CD1c-positive myeloid dendritic cell (primary cell): ENCODE data around the gene CFL1.

ENCODE experiments used
- DNase-seq: peaks from one replicate; pipeline ENCODE4 v3.0.0-alpha.2; 2016; ENCODE audit errors: extremely low spot score

CFL1 gene

DNA sequence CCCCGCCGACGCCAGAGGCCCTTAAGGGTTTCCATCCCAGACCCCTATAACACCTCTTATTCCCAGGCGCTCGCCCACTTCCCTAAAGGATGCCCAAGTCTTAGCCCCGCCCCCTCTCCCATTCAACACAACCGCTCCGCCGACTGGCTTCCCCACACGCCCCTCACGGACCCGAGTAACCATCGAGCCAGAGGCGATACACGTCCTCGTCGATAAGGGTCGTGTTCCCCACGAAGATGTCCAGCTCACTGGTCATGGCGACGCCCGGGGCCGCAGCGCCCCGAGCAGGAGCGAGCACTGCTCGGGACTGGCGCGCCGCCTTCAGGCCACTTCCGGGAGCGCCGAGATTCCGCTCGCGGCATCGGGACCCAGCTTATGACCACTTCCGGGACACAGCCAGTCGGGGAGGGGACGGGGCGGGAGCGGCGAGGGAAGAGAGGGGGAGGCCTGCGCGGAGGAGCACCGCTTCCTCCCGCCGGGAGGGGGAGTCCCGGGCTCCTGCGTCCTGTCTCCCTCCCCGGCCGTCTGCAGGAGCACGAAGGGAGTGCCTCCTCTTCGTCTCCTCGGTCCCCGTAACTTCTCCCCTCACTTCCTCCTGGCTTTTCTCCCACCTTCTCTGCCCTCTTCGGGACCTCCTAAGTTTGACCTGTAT is 30.3 kb upstream of the CFL1 start, which contains the start of gene FIBP:
FIBP (minus strand) TSS at position 309 of the 652 bp plus-strand sequence; CDS start at position 256, 53 bp downstream.
- DNase-seq = peak; percentile 98

DNA sequence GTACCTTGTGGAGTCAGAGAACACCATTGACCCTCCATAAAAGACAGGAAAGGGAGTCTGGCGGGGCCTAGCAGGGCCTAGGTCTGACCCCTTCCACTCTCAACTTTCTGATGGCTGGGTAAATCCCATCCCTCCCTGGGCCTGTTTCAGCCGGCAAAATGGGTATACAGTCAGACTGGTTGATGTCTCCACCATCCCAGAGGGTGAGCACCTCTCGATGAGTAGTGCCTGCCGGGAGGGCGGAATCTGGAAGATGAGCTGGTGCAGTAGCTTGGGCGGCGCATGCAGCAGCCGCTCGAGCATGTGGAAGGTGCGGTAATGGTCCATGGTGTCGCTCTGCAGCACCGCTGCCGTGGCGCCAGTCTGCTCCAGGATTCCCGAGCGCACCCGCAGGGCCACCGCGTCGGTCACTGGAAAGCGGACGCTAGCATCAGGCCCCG is 29.8 kb upstream of the CFL1 start:
- no peak for DNase-seq

DNA sequence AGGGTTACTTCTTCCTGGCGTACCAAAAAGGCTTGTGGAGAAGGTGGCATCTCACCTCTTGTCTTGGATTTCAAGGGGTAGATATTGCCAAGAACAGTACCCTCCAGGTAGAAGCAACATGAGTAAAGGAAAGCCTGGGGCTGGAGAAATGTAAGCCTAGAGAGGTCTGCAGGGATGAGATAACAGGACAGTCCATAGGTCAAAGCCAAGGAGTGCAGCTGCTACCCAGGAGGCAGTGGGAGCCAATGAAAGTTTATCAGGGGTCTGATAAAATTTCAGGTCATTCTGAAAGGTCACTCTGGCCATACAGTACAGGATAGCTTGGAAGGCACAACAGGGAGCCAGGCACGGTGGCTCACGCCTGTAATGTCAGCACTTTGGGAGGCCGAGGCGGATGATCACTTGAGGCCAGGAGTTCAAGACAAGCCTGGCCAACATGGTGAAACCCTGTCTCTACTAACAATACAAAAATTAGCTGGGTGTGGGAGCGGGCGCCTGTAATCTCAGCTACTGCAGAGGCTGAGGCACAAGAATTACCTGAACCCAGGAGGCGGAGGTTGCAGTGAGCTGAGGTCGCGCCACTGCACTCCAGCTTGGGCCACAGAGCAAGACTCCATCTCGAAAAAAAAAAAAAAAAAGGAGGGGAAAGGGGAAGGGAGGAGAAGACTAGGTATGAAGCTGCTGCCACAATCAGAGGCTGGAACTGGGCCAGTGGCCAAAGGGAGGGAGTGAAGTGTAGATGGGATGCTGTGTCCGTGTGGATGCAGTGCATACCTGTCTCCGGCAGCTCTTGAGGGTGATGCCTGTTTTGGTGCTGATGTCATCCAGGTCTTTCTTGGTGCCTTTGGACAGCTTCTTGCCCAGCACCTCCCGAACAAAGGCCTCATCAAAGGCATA is 29.1 kb upstream of the CFL1 start:
- DNase-seq = no peak

DNA sequence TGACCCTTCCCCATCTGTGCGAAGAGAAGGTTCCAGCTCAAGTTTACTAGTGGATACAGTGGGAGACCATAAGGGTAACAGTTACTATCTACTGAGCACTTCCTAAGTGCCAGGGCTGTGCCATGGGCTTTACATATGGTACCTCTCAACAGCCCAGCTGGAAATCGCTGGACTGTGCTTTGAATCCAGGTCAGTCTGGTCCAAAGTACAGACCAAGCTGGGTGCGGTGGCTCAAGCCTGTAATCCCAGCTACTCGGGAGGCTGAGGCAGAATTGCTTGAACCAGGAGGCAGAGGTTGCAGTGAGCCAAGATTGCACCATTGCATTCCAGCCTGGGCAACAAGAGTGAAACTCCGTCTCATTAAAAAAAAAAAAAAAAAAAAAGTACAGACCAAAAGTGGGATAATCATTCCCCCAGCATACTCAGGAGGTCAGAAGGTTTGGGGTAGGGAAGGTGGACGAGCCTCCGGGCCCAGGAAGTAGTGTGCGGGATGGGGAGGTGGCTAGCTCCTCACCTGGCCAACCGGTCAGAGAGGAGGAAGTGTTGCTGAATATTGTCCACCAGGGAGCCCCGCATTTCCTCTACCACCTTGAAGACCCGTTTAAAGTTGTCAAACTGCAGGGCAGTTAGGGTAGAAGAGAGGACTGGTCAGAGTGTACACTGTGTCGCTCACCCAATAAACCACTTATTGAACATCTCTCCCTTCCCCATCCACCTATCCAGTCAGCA is 28.0 kb upstream of the CFL1 start:
- no peak for DNase-seq

DNA sequence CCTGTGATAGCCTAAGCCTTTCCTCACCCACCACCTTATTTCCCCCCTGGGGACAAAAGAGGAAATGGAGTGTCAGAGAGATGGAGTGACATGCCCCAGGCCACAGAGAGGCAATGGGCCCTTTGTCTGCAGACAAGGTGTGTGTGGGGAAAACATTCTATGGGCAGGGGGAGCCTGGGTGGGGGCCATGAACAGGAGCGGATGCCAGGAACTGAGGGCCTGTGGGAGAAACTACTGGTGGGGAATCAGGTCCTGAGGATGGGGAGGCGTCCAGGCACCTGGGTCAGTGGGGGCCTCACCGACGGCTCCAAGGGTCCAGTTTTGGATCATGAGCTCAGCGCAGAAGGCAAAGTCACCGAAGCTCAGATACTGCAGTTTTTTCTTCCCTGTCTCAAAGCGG is 27.3 kb upstream of the CFL1 start:
- no peak for DNase-seq

DNA sequence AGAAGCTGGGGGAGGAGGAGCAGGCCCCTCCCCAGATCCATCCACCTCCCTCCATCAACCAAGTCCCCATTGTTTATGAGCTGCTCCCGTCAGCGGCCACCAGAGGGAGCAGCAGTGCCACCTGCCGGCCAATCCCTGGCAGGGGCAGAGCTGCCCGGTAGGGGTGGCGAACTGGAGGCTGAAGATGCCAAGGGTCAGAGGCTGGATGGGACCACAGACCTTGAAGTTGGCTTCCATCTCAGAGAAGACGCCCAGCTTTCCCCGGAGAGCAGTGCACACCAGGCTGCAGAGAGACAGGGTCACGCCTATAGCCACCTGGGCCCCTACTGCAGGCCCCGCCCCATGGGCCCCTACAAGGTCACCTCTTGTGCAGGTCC is 26.7 kb upstream of the CFL1 start:
- DNase-seq = peak; percentile 89

DNA sequence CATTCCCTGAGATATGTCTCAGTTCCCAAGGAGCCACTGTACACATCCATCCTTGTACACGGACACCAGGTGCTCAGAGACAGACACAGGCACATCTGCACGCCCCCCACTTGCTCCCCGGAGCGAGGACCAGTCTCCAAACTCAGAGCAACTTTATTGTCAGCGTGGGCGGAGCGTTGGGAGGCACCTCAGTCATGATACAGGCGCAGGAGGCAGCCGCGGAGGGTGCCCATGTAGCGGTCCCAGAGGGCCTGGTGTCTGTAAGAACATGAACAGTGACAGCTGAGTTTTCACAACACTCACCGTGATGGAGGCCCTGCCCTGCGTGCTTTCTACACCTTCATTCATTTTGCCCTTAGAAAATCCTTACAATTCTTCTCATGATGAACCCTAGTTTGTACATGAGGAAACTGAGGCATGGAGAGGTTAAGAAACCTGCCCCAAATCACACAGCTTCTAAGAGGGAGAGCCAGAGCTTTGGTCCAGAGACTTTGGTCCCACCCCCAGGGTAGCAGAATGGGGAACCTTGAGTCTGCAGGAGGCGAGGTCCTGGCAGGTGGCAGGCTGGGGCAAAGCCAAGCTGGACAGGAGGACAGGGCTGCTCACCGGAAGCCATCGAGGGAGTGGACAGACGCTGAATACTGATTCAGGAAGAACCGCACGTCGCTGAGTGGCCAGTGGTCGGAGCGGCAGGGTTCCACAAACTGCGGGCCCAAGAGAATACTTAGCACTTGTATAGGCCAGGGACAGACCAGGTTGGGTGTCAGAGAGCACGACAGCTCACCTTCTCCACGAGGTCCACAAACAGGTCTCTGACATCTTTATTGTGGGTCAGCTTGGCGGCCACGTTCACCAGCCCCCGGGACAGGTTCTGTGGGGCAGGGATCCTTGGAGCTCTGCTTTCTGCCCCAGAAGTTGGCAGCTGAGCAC is 26.1 kb upstream of the CFL1 start:
- DNase-seq = no peak

DNA sequence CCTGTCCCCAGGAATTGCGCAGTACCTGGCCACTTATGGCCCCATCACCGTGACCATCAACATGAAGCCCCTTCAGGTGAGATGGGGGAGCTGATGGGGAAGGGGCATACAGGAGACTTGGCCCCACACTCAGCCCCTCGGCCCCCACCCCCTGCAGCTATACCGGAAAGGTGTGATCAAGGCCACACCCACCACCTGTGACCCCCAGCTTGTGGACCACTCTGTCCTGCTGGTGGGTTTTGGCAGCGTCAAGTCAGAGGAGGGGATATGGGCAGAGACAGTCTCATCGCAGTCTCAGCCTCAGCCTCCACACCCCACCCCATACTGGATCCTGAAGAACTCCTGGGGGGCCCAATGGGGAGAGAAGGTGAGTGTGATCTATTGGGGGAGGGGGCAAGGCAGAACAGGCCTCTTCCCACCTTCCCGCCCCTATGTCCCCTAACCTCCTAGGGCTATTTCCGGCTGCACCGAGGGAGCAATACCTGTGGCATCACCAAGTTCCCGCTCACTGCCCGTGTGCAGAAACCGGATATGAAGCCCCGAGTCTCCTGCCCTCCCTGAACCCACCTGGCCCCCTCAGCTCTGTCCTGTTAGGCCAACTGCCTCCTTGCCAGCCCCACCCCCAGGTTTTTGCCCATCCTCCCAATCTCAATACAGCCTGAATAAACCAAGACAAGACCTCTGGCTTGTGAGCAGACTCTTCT is 25.2 kb upstream of the CFL1 start:
- no peak for DNase-seq

DNA sequence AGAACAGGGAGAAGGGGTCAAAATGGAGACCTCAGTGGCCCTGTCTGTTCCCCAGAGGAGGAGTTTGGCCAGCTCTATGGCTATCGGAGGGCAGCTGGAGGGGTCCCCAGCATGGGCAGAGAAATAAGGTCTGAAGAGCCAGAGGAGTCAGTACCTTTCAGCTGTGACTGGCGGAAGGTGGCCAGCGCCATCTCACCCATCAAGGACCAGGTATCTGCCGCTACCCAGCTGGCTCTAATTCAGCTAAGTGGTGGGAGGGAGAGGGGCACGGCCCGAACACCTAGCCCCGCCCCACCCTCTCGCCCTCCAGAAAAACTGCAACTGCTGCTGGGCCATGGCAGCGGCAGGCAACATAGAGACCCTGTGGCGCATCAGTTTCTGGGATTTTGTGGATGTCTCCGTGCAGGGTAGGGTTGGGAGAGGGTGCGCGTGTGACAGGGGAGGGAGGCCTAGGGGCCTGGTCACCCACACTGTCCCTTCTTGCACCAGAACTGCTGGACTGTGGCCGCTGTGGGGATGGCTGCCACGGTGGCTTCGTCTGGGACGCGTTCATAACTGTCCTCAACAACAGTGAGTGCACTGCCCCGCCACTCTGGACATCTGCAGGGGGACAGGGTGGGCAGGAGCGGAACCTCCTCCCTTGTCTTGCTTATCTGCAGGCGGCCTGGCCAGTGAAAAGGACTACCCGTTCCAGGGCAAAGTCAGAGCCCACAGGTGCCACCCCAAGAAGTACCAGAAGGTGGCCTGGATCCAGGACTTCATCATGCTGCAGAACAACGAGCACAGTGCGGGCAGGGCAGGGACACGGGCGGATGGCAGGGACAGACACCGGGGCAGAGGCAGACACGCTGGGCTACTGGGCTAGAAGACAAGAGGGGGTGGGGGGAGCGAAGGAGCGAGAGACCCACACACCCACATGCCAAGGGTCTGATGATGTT is 24.4 kb upstream of the CFL1 start:
- DNase-seq = no peak

DNA sequence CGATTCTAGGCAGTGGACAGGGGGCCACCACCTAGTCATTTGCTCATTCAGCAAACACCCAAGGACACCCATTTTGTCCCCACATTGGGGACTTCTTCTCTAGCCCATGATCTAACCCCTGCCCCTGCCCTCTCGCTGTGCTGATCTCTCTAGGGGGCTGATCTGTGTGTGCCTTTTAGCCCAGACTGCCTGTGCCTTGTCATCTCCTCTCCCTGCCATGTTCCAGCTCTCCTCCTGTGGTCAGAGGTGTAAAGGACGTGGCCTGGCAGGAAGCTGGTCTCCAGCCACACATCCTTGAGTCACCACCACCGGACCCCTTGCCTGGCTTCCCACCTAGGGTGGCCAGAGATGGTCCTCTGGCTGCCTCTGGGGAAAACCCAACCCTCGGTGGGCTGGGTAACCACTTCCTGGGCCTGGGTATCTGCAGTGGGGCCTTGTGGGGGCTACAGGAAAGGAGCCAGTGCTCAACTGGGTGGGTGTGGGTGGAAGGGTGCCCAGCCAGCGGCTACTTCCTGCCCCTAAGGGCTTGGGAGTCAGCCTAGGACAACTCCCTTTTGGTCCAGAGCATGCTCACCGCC is 23.0 kb upstream of the CFL1 start:
- DNase-seq = no peak

DNA sequence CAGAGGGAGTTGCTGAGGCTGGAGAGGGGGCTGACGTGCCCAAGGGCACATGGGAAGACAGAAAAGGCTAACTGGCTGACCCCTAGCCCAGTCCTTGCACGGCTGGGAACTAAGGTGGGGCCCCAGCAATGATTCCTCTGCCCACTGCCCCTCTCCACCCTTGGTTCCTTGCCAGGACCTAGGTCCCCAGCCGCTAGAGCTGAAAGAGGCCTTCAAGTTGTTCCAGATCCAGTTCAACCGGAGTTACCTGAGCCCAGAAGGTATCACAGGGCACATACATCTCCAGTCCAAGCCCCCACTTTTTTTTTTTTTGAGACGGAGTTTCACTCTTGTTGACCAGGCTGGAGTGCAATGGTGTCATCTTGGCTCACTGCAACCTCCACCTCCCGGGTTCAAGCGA is 22.0 kb upstream of the CFL1 start:
- no peak for DNase-seq

DNA sequence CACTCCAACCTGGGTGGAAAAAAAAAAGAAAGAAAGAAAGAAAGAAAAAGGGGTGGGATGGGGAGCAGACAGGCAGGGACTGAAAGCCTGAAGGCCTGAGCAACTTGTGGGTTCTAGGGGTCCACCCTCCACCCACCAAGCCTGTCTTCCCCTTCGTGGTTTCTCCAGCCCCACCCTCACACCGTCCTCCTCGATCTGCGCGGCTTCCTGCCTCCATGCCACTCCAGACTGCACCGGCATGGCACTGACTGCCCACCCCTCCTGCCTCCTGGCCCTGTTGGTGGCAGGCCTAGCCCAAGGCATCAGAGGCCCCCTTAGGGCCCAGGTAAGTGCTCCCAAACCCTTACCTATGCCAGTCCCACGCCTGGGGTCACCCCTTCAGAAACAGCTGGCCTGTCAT is 21.6 kb upstream of the CFL1 start, which contains the start of gene CTSW:
CTSW (plus strand) TSS at position 221 of the 400 bp plus-strand sequence; CDS start at position 239, 18 bp downstream.
- DNase-seq = peak; percentile 41

DNA sequence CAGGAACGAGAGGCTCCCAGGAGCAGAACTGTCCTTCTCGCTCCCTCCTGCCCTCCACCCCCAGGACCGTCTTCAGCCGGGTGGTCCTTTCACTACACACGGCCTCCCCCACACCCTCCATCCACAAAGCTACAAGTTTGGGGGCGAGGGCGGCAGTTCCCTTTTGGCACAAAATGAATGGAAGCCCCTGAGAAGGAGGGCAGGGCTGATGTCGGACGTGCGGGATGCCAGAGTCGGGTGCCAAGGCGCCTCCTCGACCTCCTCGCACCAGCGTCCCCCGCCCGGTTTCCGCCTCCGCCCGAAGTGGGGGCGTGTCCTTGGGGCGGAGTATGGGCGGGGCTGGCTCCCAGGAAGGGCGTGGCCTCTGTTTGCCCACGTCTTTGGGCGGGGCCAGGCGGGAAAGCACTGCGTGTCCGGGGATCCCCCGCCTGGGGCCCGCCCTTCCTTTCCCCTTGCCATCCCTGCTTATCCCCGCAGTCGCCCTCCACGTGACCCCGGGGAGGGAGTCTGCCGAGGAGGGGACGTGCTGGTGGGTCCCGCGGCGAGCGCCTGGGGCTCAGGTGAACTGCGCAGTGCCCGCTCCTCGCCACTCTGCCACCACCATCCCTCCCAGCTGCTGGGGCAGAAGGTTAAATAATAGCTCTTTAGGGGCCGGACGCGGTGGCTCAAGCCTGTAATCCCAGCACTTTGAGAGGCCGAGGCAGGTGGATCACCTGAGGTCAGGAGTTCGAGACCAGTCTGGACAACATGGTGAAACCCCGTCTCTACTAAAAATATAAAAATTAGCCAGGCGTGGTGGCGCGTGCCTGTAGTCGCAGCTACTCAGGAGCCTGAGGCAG is 15.6 kb upstream of the CFL1 start:
- peak; percentile 95 for DNase-seq

DNA sequence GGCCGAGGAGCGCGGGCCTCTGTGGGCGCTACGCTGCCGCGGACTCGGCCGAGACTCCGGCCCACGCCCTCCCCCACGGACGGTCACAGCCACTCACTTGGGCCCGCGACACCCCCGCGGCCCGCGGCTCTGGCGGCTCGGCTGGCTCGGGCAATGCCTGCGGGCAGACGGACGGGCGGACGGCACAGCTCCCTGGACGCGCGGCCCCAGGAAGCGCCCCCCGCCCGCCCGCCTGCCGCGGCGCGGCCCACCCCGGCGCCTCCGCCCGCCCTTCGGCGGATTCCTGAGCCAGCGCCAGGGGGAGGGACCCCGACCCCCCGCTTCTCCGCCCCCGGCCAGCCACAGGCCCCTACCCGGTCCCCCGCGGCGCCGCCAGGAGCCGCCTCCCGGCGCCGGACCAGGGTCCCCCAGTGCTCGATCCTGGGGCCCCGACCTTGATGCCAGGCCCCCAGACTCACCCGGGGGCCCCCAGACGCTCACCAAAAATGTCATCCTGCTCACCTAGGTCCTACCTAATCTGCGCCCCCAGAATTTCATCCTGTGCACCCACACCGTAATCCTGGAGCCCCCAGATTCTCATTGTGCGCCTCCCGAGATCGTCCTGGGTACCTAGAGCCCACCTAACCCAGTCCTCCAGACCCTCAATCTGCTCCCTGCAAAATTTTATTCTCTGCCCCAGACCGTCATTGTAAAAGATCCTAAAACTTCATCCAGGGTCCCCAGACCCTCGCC is 14.8 kb upstream of the CFL1 start, which contains the start of gene EFEMP2:
EFEMP2 (minus strand) TSS at position 215 of the 732 bp plus-strand sequence. CDS start 446 bp downstream, outside the sequence.
- no peak for DNase-seq

DNA sequence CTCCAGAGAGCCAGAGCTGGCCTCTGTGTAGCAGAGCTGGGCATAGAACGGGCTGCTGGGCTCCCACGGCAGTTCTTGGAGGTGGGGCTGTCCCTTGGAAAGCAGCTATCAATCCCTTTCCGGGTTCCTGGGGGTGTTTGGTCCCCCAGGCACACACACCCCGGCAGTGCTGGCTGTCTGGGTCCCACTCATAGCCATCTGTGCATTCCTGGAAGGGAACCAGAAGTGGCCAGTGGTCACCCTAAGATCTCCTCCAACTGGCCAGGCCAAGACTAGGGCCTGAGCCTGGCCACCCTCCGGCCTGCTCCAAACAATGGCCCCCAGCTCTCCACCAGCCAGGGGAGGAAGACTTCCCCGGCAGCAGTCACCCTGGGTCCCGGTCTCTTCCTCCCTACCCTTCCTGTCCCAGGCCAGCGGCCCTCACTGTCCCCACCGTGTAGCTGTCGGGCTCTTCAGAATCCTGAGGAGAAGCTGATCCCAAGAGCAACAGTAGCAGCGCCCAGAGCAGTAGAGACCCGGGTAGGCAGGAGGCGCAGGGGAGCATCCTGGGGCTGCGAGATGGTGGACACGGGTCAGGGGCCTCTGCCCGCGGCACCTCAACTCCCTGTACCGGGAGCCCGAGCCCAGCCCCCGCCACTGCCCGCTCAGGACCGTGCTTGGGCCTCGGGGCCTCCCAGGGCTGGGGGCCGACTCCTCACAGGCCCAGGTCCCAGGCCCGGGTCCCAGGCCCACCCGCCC is 14.0 kb upstream of the CFL1 start:
- no peak for DNase-seq
